Activated CD4-positive, alpha-beta memory T cell treated with anti-CD3 and anti-CD28 coated beads for 36 hours (primary cell): ENCODE measurements around the gene HSD3B7. TPM values are rescaled to one million over a fixed set of nuclear protein-coding genes. Genes with fewer than 3 reads are reported as not detected.
"Not testable (repeated sequence)": the region's sequence is repeated elsewhere in the genome, so short reads cannot be mapped to it uniquely, and the experiment has no call there.

Source experiments
- CTCF ChIA-PET: fragments of 350-600 bp; sonication (Branson Sonifier 250); formaldehyde crosslinking; loops from one replicate; lab custom pipeline; 2021; ENCODE audit warnings: antibody characterized with exemption, inconsistent platforms; lab: Charles Lee
- POLR2A ChIA-PET: fragments of 350-600 bp; sonication (Branson Sonifier 250); formaldehyde crosslinking; loops from one replicate; lab custom pipeline; 2021; ENCODE audit warnings: antibody characterized with exemption; lab: Charles Lee
- DNase-seq: peaks from one replicate; pipeline ENCODE4 v3.0.0-alpha.2; 2020
- H3K27ac Mint-ChIP-seq: one replicate; pipeline ENCODE4 v1.8.0; 2021; ENCODE audit warnings: mixed read lengths
- H3K27me3 Mint-ChIP-seq: one replicate; pipeline ENCODE4 v1.8.0; 2021; ENCODE audit warnings: mixed read lengths
- H3K36me3 Mint-ChIP-seq: one replicate; pipeline ENCODE4 v1.8.0; 2021; ENCODE audit warnings: mixed read lengths
- H3K4me1 Mint-ChIP-seq: one replicate; pipeline ENCODE4 v1.8.0; 2021; ENCODE audit warnings: low read depth, mixed read lengths
- H3K4me3 Mint-ChIP-seq: one replicate; pipeline ENCODE4 v1.8.0; 2021; ENCODE audit warnings: mild to moderate bottlenecking, mixed read lengths
- H3K9me3 Mint-ChIP-seq: one replicate; pipeline ENCODE4 v1.8.0; 2021; ENCODE audit warnings: mixed read lengths
- intact Hi-C: fragments of 100-400 bp; cut with micrococcal nuclease; formaldehyde crosslinking; loops from one replicate; pipeline ENCODE4 v1.15.1; 2023
- total RNA-seq, 2 experiments: library from RNA; stranded (reverse); gene quantifications; one replicate each; pipeline ENCODE4 v1.2.3, GENCODE V29; 2021

HSD3B7 gene
- total RNA-seq, 2 experiments from 2014 or later, result 2.2 TPM

GRCh38 chr16:31017756-31018155 is 32.7 kb downstream of the HSD3B7 start:
- H3K4me3 Mint-ChIP-seq, H3K27me3 Mint-ChIP-seq, DNase-seq, intact Hi-C loops, H3K9me3 Mint-ChIP-seq, POLR2A ChIA-PET, H3K4me1 Mint-ChIP-seq, H3K27ac Mint-ChIP-seq, CTCF ChIA-PET, H3K36me3 Mint-ChIP-seq: not testable (repeated sequence)

DNA sequence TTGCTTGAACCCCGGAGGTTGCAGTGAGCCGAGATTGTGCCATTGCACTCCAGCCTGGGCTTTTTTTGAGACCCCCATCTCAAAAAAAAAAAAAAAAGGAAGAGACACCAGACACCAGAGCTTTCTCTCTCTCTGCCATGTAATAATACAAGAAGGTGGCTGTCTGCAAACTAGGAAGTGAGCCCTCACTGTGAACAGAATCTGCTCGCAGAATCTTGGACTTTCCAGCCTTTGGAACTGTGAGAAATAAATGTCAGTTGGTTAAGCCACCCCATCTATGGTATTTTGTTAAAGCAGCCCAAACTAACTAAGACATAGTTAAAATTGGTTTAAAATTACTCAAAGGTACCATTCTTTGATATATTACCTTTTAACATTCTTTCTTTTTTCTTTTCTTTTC is 35.5 kb downstream of the HSD3B7 start:
- no peak for DNase-seq
- Mint-ChIP-seq H3K4me1 (no peaks in the 10 kb centered on the region), H3K27ac (no peak overlapping the region), H3K9me3 (no peaks in the 10 kb centered on the region), H3K36me3 (no peaks in the 10 kb centered on the region), H3K4me3 (no peak overlapping the region), H3K27me3 (peaks cover 2% of the 10 kb centered on the region)
- intact Hi-C loops, result no loop called here
- POLR2A ChIA-PET, result no interaction called here
- CTCF ChIA-PET, result no interaction called here

DNA sequence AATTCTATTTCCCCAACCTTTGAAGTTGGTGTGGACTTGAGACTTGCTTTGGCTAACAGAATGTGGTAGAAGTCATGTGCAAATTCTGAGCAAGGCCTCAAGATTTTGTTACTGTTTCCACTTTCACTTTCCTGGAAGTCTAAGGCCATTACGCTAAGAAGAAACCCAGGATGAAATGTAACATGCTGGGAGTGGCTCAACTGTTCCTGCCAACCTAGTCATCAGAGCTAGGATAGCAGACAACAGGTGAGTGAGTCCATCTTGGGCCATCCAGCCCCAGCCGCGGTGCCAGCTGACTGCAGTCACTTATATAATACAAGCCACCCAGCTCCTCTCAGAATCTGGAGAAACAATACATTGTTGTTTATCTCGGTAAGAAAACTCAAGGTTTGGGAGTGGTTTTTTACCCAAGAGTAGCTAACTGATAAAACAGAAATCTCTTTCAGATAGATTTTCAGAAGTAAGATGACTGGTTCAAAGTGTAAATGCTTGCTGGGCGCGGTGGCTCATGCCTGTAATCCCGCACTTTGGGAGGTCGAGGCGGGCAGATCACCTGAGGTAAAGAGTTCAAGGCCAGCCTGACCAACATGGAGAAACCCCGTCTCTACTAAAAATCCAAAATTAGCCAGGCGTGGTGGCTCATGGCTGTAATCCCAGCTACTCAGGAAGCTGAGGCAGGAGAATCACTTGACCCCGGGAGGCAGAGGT is 37.7 kb downstream of the HSD3B7 start:
- Mint-ChIP-seq H3K36me3 (no peaks in the 10 kb centered on the region), H3K27me3 (no peaks in the 10 kb centered on the region), H3K9me3 (no peaks in the 10 kb centered on the region), H3K4me3 (no peak overlapping the region), H3K27ac (no peak overlapping the region), H3K4me1 (no peaks in the 10 kb centered on the region)
- DNase-seq, result no peak
- ChIA-PET POLR2A (no interaction called here), CTCF (interaction anchor here (0.6 kb wide), 1 partner anchor 38 kb away, joined by 3 read pairs; the partner anchor contains the start of gene HSD3B7)
- intact Hi-C loops, result no loop called here

GRCh38 chr16:31023252-31023602 is 38.2 kb downstream of the HSD3B7 start:
- H3K36me3 Mint-ChIP-seq, result no peaks in the 10 kb centered on the region
- ChIA-PET POLR2A (no interaction called here), CTCF (no interaction called here)
- no peaks in the 10 kb centered on the region for H3K4me1 Mint-ChIP-seq
- DNase-seq, result no peak
- H3K4me3 Mint-ChIP-seq, result no peak overlapping the region
- no peak overlapping the region for H3K27ac Mint-ChIP-seq
- no peaks in the 10 kb centered on the region for H3K27me3 Mint-ChIP-seq
- H3K9me3 Mint-ChIP-seq, result no peaks in the 10 kb centered on the region
- intact Hi-C loops, result no loop called here

DNA sequence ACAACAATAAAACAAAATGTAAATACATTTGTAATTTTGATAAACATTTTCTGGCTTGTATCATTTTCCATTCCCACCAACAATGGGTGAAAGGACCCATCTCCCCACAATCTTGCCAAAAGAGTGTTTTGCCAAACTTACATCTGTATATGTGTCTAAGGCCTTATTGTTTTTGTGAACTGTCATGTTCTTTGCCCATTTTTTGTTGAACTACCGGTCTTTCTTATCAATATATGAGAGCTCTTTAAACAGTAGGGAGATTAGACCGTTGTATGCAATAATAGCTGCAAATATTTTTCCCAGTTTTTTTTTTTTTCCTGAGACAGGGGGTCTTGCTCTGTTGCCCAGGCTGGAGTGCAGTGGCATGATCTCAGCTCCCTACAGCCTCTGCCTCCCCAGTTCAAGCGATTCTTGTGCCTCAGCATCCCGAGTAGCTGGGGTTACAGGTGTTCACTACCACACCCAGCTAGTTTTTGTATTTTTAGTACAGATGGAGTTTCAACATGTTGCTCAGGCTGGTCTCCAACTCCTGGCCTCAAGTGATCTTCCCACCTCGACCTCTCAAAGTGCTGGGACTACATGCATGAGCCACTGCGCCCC is 38.7 kb downstream of the HSD3B7 start:
- ChIA-PET CTCF (no interaction called here), POLR2A (no interaction called here)
- intact Hi-C loops, result no loop called here
- no peaks in the 10 kb centered on the region for H3K36me3 Mint-ChIP-seq
- no peak overlapping the region for H3K4me3 Mint-ChIP-seq
- DNase-seq, result no peak
- H3K9me3 Mint-ChIP-seq, result no peaks in the 10 kb centered on the region
- H3K27ac Mint-ChIP-seq, result no peak overlapping the region
- no peaks in the 10 kb centered on the region for H3K4me1 Mint-ChIP-seq
- no peaks in the 10 kb centered on the region for H3K27me3 Mint-ChIP-seq

DNA sequence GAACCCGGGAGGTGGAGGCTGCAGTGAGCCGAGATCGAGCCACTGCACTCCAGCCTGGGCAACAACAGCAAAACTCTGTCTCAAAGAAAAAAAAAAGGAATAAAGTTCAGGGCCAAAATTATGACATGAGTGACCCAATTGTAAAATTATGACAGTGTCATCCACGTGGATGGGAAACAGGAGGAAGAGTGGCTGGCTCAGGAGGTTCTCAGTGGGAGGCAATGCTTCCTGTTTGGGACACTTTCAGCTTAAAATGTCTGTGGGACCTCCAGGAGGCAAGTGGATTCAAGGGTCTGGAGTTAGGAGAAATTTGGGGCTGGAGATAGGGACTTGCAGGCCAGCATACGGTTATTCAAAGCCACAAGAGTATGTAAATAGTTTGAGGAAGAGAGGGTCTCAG is 40.3 kb downstream of the HSD3B7 start:
- no peak for DNase-seq
- Mint-ChIP-seq H3K4me3 (no peak overlapping the region), H3K36me3 (no peaks in the 10 kb centered on the region), H3K4me1 (no peaks in the 10 kb centered on the region), H3K27ac (no peak overlapping the region), H3K27me3 (no peaks in the 10 kb centered on the region), H3K9me3 (no peaks in the 10 kb centered on the region)
- ChIA-PET CTCF (interaction anchor here (0.9 kb wide), 1 partner anchor 40 kb away, joined by 3 read pairs; the partner anchor contains the start of gene HSD3B7), POLR2A (no interaction called here)
- intact Hi-C loops, result no loop called here

GRCh38 chr16:31029272-31029671 is 44.3 kb downstream of the HSD3B7 start:
- no peaks in the 10 kb centered on the region for H3K9me3 Mint-ChIP-seq
- POLR2A ChIA-PET, result no interaction called here
- H3K27me3 Mint-ChIP-seq, result no peaks in the 10 kb centered on the region
- no peak overlapping the region for H3K4me3 Mint-ChIP-seq
- intact Hi-C loops, result no loop called here
- CTCF ChIA-PET, result interaction anchor here (1.0 kb wide), 1 partner anchor 216 kb away, joined by 3 read pairs; no protein-coding TSS in a partner anchor
- H3K4me1 Mint-ChIP-seq, result peaks cover 11% of the 10 kb centered on the region
- H3K27ac Mint-ChIP-seq, result no peak overlapping the region
- DNase-seq, result no peak
- peaks cover 3% of the 10 kb centered on the region for H3K36me3 Mint-ChIP-seq

DNA sequence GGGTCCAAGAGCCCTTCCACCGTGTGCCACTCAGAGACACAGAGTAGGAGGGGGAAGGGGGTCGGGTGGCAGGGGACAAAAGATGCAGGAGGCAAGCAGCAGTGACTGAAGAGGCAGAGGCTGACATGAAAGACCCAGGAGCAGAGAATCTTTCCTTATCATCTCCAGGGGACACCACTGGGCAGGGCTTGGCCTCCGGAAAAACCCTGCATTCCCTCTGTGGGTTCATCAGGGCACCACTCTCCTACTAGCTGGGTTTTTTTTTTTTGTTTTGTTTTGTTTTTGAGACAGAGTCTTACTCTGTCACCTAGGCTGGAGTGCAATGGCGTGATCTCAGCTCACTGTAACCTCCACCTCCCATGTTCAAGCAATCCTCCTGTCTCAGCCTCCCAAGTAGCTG is 46.3 kb downstream of the HSD3B7 start:
- ChIA-PET CTCF (interaction anchor here (1.5 to 1.6 kb wide), 2 partner anchors 47 to 111 kb away, joined by 3 to 5 read pairs; partner anchors contain the start of gene HSD3B7), POLR2A (no interaction called here)
- H3K36me3 Mint-ChIP-seq, result peaks cover 4% of the 10 kb centered on the region
- H3K27me3 Mint-ChIP-seq, result no peaks in the 10 kb centered on the region
- no peak overlapping the region for H3K4me3 Mint-ChIP-seq
- H3K4me1 Mint-ChIP-seq, result peaks cover 16% of the 10 kb centered on the region
- H3K9me3 Mint-ChIP-seq, result no peaks in the 10 kb centered on the region
- H3K27ac Mint-ChIP-seq, result no peak overlapping the region
- intact Hi-C loops, result loop anchor here (5.0 kb wide), 2 partner anchors 76 to 284 kb away; partner anchors contain the start of genes BCKDK and PHKG2
- DNase-seq, result no peak

DNA sequence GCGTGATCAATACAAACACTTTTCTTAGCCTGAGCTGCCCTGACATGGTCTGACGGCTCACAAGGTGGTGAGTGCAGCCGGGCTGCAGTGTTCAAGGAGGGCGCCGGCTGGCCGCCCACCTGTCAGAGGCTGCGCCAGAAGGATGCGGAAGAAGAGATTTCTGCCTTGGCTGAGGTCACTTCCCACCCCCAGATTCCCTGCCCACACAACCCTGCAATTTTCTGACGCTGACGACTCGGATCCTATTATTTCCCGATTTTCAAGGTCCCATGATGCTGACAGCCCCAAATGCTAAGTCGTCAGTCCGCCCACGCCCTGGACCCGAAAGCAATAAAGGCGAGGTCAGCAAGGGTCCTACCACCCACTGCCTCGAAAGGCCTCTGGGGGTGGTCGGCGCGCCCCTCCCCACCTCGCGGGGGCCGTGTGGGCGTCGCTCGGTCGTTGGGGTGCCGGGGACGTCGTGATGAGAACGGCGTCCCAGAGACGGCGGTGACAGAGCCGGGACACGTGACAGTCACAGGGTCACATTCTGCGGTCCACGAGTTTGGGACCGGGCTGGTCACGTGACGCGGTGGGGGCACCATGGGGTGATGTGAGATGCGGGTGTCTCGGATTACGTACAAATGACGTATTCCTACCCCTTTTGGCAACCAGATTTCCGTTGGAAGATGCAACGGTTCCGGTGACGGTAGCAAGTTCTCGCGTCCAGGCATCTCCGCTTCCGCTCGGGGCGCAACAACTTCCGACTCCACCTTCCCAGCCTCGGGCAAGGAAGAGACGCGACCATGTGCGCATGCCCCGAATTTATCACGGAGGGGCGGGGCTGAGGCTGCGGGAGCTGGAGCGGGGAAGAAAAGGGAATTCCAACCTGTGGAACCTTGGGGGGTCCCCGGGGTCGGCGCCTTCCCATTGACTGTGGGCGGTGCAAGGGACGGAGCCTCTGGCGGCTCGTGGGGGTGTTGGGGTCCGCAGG is 48.0 kb downstream of the HSD3B7 start, which contains the start of gene STX4:
TSS of gene STX4 (plus strand) at position 823 of the 973 bp plus-strand sequence. CDS start 248 bp downstream, outside the sequence.
- Mint-ChIP-seq H3K27ac (peak within 1 kb of the TSS; percentile 93), H3K4me1 (peaks cover 16% of the 10 kb centered on the region), H3K36me3 (peaks cover 9% of the 10 kb centered on the region), H3K27me3 (no peaks in the 10 kb centered on the region), H3K9me3 (no peaks in the 10 kb centered on the region), H3K4me3 (peak within 1 kb of the TSS; percentile 95)
- ChIA-PET POLR2A (interaction anchor here (1.0 kb wide), 1 partner anchor 41 kb away, joined by 5 read pairs; the partner anchor contains the start of genes ZNF646 and ZNF668), CTCF (interaction anchor here (1.0 to 1.6 kb wide), 3 partner anchors 48 to 110 kb away, joined by 3 to 7 read pairs (median 3); partner anchors contain the start of gene HSD3B7)
- DNase-seq, result peak; percentile 99
- intact Hi-C loops, result loop anchor here (1.0 to 5.0 kb wide), 5 partner anchors 36 to 286 kb away; partner anchors contain the start of genes BCKDK, PHKG2, ZNF646 and ZNF668

- Mint-ChIP-seq H3K27ac (peak overlapping the region; percentile 93), H3K4me3 (peak overlapping the region; percentile 95), H3K27me3 (no peaks in the 10 kb centered on the region), H3K9me3 (no peaks in the 10 kb centered on the region), H3K4me1 (peaks cover 16% of the 10 kb centered on the region), H3K36me3 (peaks cover 9% of the 10 kb centered on the region)
- ChIA-PET CTCF (interaction anchor here (1.0 to 1.6 kb wide), 3 partner anchors 34 to 93 kb away, joined by 3 to 7 read pairs (median 4); partner anchors contain the start of gene HSD3B7), POLR2A (interaction anchor here (0.5 to 1.0 kb wide), 2 partner anchors 11 to 40 kb away, joined by 4 to 5 read pairs; partner anchors contain the start of genes ZNF646 and ZNF668)
- intact Hi-C loops, result loop anchor here (1.0 to 5.0 kb wide), 6 partner anchors 37 to 287 kb away; partner anchors contain the start of genes BCKDK, PHKG2, SETD1A and ZNF646
- peak; percentile 92 for DNase-seq
Measured at GRCh38 chr16:31033709-31034492, 48.9 kb downstream of the HSD3B7 start.

GRCh38 chr16:31036691-31037090 is 51.7 kb downstream of the HSD3B7 start:
- H3K4me3 Mint-ChIP-seq, result no peak overlapping the region
- no peak overlapping the region for H3K27ac Mint-ChIP-seq
- no peak for DNase-seq
- no peaks in the 10 kb centered on the region for H3K27me3 Mint-ChIP-seq
- intact Hi-C loops, result no loop called here
- no peaks in the 10 kb centered on the region for H3K9me3 Mint-ChIP-seq
- H3K4me1 Mint-ChIP-seq, result peaks cover 15% of the 10 kb centered on the region
- ChIA-PET POLR2A (no interaction called here), CTCF (interaction anchor here (1.1 kb wide), 1 partner anchor 106 kb away, joined by 3 read pairs; no protein-coding TSS in a partner anchor)
- H3K36me3 Mint-ChIP-seq, result peaks cover 13% of the 10 kb centered on the region
